Measurements from ENCODE around the gene CPLX3.

- TF ChIP-seq CTCF (conservative IDR thresholded peaks at IDR 0.05 in 1 of 2, IDR thresholded peaks at IDR 0.05 in 1 of 2; ENCODE audit: low read depth in 1 of 2, low read length in 2 of 2) (no peak), EZH2 (IDR thresholded peaks at IDR 0.05; ENCODE audit: low read length, missing control alignments) (no peak)
These were observed 35.4 kb upstream of the CPLX3 start for GRCh38 chr15:74791007-74791406.

Data from fibroblast of lung (primary cell).